Neutrophil (primary cell): ENCODE measurements around the gene JUP.

Experiments used
- H3K27ac ChIP-seq: fragments of 200-600 bp; sonication (generic); 2 replicates; pipeline ENCODE4 v1.5.1; 2016; ENCODE audit warnings: mild to moderate bottlenecking, moderate library complexity
- H3K27me3 ChIP-seq: fragments of 200-600 bp; sonication (generic); 2 replicates; pipeline ENCODE4 v1.6.0; 2016; ENCODE audit warnings: mild to moderate bottlenecking
- H3K36me3 ChIP-seq: fragments of 200-600 bp; sonication (generic); 2 replicates; pipeline ENCODE4 v1.5.1; 2017
- H3K4me1 ChIP-seq, 2 experiments: fragments of 200-600 bp in 1 of 2; sonication (generic) in 1 of 2; 1 replicate in 1 of 2; 2 replicates in 1 of 2; pipeline versions ENCODE4 v1.5.1 to v1.6.1; 2013 to 2016; ENCODE audit warnings: low read depth in 1 of 2, low read length in 1 of 2, mild to moderate bottlenecking in 1 of 2, moderate library complexity in 1 of 2; ENCODE audit not compliant: control insufficient read depth in 1 of 2, insufficient read depth in 1 of 2
- H3K4me3 ChIP-seq, 2 experiments: fragments of 200-600 bp in 1 of 2; sonication (generic) in 1 of 2; 1 replicate in 1 of 2; 2 replicates in 1 of 2; pipeline ENCODE4 v1.5.1; 2013 to 2016; ENCODE audit warnings: low read depth in 1 of 2, low read length in 1 of 2, mild to moderate bottlenecking in 1 of 2, moderate library complexity in 1 of 2
- H3K9me3 ChIP-seq: fragments of 200-600 bp; sonication (generic); 2 replicates; pipeline ENCODE4 v1.5.1; 2016
- TF ChIP-seq, protein P1 (sequence below): fragments of 200-600 bp; sonication (generic); IDR thresholded peaks from 2 replicates; pipeline ENCODE4 v1.5.1; 2016; ENCODE audit warnings: antibody characterized with exemption

The JUP gene

DNA sequence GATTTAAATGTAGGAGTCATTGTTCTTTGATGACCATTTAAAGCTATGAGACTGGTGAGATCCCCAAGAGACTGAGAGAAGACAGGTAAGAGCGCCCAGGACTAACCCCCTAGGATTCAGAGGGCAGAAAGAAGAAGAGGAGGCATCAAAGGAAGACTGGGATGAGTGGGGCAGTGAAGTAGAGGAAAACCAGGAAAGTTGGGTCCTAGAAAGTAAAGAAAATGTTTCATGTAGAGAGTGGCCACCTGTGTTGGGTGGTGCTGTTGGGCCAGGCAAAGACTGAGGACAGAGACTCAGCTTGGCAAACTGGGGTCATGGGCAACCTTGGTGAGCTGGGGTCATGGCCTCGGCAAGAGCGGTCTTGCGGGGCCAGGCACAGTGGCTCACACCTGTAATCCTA is 50.8 kb downstream of the JUP start:
- TF ChIP-seq, protein P1, sequence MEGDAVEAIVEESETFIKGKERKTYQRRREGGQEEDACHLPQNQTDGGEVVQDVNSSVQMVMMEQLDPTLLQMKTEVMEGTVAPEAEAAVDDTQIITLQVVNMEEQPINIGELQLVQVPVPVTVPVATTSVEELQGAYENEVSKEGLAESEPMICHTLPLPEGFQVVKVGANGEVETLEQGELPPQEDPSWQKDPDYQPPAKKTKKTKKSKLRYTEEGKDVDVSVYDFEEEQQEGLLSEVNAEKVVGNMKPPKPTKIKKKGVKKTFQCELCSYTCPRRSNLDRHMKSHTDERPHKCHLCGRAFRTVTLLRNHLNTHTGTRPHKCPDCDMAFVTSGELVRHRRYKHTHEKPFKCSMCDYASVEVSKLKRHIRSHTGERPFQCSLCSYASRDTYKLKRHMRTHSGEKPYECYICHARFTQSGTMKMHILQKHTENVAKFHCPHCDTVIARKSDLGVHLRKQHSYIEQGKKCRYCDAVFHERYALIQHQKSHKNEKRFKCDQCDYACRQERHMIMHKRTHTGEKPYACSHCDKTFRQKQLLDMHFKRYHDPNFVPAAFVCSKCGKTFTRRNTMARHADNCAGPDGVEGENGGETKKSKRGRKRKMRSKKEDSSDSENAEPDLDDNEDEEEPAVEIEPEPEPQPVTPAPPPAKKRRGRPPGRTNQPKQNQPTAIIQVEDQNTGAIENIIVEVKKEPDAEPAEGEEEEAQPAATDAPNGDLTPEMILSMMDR = no peak
- Histone ChIP-seq H3K36me3 (no peaks in the 10 kb centered on the region), H3K27ac (no peak overlapping the region), H3K4me3 (no peak overlapping the region), H3K9me3 (no peaks in the 10 kb centered on the region), H3K27me3 (peaks cover 74% of the 10 kb centered on the region), H3K4me1 (peaks cover 0 to 3% of the 10 kb centered on the region in 2 experiments)

DNA sequence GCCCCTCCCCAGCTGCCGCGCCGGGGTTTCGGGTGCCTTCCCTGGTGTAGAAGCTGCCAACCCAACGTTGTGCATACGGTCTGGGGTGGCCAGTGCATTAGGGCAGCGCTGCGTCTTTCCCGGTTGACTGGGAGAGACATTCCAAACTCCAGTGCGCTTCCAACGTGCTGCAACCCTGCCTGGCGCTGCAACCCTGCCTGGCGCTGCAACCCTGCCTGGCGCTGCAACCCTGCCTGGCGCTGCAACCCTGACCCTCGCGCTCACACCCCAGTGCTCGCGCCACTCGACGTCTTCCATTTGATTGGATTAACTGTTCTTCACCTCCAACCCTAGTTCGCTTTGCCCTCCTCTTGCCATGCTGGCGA is 51.6 kb downstream of the JUP start:
- Histone ChIP-seq H3K36me3 (no peaks in the 10 kb centered on the region), H3K4me1 (peaks cover 0 to 3% of the 10 kb centered on the region in 2 experiments), H3K9me3 (no peaks in the 10 kb centered on the region), H3K27ac (no peak overlapping the region), H3K4me3 (no peak overlapping the region), H3K27me3 (peaks cover 80% of the 10 kb centered on the region)
- TF ChIP-seq, protein P1 = no peak

DNA sequence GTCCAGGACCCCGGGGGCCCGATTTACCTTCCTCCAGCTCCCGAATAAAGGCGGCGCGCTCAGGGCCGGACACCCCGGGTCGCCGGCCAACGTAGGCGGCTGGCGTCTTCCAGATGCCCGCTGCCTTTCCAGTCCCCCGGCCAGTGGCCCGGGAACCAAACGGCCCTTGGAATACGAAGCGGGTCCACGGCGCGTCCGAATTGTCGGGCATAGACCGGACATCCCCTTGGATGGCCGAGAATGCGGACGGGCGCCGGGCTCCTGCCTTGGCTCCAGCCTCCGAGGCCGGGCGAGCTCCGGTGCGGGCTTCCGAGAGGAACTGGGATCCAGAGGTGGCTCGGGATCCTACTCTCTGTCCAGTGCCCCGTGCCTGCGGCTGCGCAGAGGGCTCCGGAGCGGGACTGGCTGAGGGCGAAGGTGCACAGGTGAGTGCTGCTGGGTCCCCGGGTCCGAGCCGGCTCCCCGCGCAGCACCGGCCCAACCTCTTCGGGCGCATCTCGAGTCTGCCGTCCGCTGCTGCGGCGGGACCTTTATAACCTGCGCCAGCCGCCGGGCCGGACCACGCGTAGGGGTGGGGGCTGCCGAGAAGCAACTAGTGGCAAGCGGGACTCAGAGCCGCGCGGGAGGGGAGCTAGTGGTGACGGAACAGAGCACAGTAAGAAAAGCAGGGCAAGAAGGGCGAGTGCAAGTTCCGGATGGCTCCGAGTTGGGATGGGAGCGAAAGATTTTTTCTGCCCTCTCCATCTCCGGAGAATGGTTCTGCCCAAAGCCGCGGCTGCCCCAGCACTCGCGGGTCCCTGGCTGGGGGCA is 52.2 kb downstream of the JUP start, which contains the start of gene HAP1:
Gene HAP1, minus strand, starts transcription at position 505 of the 810 bp plus-strand sequence. Its CDS starts 9 bp downstream, at position 496.
- Histone ChIP-seq H3K4me1 (peaks cover 0 to 3% of the 10 kb centered on the region in 2 experiments), H3K9me3 (no peaks in the 10 kb centered on the region), H3K36me3 (no peaks in the 10 kb centered on the region), H3K4me3 (no peak within 1 kb of the TSS), H3K27me3 (peaks cover 80% of the 10 kb centered on the region), H3K27ac (no peak within 1 kb of the TSS)
- TF ChIP-seq, protein P1 = no peak

DNA sequence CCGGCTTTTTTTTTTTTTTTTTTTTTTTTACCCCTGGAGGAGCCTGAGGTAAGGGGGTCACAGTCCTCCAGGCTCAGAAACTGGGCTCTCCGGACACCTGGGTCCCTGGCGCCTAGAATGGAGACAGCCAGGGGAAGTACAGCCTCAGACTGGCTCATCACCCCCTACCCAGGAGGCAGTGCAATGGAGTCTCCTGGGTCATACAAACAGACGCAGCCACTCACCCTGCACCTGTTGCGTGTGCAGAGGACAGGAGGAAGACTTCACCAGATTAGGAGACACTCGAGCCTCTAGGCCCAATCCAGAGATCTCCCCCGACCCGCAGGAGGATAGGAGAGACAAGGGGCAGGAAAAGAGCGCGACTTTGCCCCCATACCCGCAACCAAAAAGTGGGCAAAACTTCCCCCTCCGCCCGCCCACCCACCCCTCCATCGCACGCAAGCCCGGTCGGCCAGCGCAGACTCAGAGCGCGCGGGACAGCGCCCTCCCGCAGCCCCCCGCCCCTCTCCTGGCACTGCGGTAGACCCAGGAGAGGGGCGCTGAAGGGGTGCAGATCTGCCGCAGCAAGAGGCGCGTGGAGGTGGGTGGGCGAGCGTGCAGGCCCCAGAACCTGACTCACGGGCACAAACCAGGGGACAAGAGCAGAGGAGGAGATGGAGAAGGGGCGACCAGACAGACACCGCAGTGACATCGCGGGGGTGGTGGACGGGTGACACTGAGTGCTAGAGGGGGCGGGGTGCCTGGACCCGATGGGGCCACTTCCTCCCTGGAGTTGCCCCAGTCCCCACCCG is 53.0 kb downstream of the JUP start:
- no peaks in the 10 kb centered on the region for H3K9me3 ChIP-seq
- TF ChIP-seq, protein P1 = no peak
- no peak overlapping the region for H3K4me3 ChIP-seq
- peaks cover 0 to 3% of the 10 kb centered on the region in 2 experiments for H3K4me1 ChIP-seq
- H3K27me3 ChIP-seq = peaks cover 80% of the 10 kb centered on the region
- no peak overlapping the region for H3K27ac ChIP-seq
- no peaks in the 10 kb centered on the region for H3K36me3 ChIP-seq

DNA sequence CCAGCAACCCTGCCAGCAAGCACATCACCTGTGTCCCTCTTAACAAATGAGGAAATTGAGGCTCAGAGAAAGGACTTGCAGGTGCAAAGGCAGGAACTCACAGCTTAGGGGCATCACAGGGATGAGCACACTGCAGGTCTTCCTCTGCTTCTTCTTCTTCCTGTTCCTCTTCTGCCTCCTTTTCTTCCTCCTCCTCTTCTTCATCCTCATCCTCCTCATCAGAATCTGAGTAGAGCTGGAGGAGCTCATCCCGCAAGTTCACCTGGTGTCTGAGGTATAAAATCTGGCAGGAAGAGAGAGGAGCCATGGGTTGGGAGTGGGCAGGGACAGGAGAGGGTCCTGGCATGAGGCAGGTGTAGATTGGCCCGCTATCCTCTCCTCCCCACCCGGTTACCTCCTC is 54.7 kb downstream of the JUP start:
- TF ChIP-seq, protein P1 = no peak
- Histone ChIP-seq H3K9me3 (no peaks in the 10 kb centered on the region), H3K27me3 (peaks cover 68% of the 10 kb centered on the region), H3K4me3 (no peak overlapping the region), H3K4me1 (peaks cover 0 to 3% of the 10 kb centered on the region in 2 experiments), H3K36me3 (no peaks in the 10 kb centered on the region), H3K27ac (no peak overlapping the region)
